Pons (tissue), 1 donor: ENCODE results near the gene TGFB1.

Experiments
- DNase-seq: peaks from one replicate; pipeline ENCODE4 v3.0.0-alpha.2; 2016; ENCODE audit warnings: low spot score

Gene TGFB1

GRCh38 chr19:41341669-41342490, 11.8 kb downstream of the TGFB1 start:
- no peak for DNase-seq

GRCh38 chr19:41339936-41340335, 13.8 kb downstream of the TGFB1 start:
- no peak for DNase-seq

- no peak for DNase-seq
Observed at GRCh38 chr19:41335467-41335866, 18.3 kb downstream of the TGFB1 start.

- DNase-seq = no peak
Observed at GRCh38 chr19:41334793-41335192, 18.9 kb downstream of the TGFB1 start.

GRCh38 chr19:41332468-41332867, 21.3 kb downstream of the TGFB1 start:
- no peak for DNase-seq

- DNase-seq = no peak
Observed at GRCh38 chr19:41332000-41332399, 21.7 kb downstream of the TGFB1 start.

GRCh38 chr19:41330946-41331678, 22.6 kb downstream of the TGFB1 start:
- no peak for DNase-seq

- DNase-seq = no peak
Observed at GRCh38 chr19:41330481-41330880, 23.2 kb downstream of the TGFB1 start.

GRCh38 chr19:41328842-41329225, 24.9 kb downstream of the TGFB1 start:
- peak; percentile 84 for DNase-seq

- DNase-seq = no peak
Observed at GRCh38 chr19:41328157-41328841, 25.4 kb downstream of the TGFB1 start.

- peak; percentile 67 for DNase-seq
Observed at GRCh38 chr19:41327576-41328156, 26.1 kb downstream of the TGFB1 start.

- no peak for DNase-seq
Observed at GRCh38 chr19:41327076-41327575, 26.6 kb downstream of the TGFB1 start.

GRCh38 chr19:41325947-41326706, 27.6 kb downstream of the TGFB1 start:
- DNase-seq = peak; percentile 15

GRCh38 chr19:41325640-41325946, 28.1 kb downstream of the TGFB1 start:
- no peak for DNase-seq

GRCh38 chr19:41324921-41325639, 28.6 kb downstream of the TGFB1 start:
- peak; percentile 17 for DNase-seq

- peak; percentile 53 for DNase-seq
Observed at GRCh38 chr19:41324231-41324702, 29.5 kb downstream of the TGFB1 start.

GRCh38 chr19:41323430-41324125, 30.1 kb downstream of the TGFB1 start:
- peak; percentile 25 for DNase-seq

GRCh38 chr19:41323023-41323422, 30.7 kb downstream of the TGFB1 start:
- DNase-seq = no peak

- no peak for DNase-seq
Observed at GRCh38 chr19:41322451-41322850, 31.3 kb downstream of the TGFB1 start.

- DNase-seq = peak; percentile 9
Observed at GRCh38 chr19:41321600-41322270, 32.0 kb downstream of the TGFB1 start.
